Measurements from ENCODE around the gene OSGIN1. TPM values are rescaled to one million over a fixed set of nuclear protein-coding genes. Genes with fewer than 3 reads are reported as not detected.
"Not testable (repeated sequence)": the region's sequence is repeated elsewhere in the genome, so short reads cannot be mapped to it uniquely, and the experiment has no call there.

The OSGIN1 gene
- total RNA-seq, 1 donor from 2014 or later, result 9.8 TPM

DNA sequence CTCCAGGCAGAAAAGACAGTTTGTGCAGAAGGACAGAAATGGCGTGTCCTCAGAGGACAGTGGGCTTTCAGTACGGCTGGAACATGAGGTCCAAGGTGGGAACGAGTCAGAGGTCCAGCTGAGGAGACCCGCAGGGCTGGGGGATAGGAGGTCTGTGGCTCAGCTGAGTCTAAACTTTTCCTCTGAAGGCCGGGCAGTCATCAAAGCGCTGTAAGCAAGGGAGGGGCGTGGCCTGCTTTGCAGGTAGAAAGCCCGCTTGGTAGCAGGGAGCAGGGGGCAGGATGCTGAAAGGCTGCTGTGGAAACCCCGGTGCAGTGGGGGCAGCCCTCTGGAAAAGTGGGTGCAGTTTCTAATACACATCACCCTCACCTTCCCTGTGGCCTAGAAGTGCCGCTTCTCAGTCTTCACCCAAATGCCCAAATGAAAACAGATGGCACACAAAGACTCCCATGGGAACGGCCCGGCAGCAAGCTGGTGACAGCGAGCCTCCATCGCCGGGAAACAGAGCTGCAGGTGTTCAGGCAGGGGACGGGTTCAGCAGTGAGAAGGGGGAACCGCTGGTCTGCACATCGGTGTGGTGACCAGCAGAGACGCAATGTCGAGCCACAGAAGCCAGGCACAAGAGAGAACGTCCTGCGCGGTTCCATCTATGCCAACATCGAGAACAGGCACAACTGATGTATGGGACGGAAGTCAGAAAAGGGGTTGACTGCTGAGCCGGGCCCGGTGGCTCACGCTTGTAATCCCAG lies 12.2 kb upstream of the OSGIN1 start:
- H3K9me3 ChIP-seq, result no peaks in the 10 kb centered on the region
- no peaks in the 10 kb centered on the region for H3K4me1 ChIP-seq
- no peak overlapping the region for H3K4me3 ChIP-seq
- intact Hi-C loops (cut with DNase I), result no loop called here
- H3K27me3 ChIP-seq (ENCODE audit: low read depth), result no peaks in the 10 kb centered on the region
- TF ChIP-seq, protein P1, sequence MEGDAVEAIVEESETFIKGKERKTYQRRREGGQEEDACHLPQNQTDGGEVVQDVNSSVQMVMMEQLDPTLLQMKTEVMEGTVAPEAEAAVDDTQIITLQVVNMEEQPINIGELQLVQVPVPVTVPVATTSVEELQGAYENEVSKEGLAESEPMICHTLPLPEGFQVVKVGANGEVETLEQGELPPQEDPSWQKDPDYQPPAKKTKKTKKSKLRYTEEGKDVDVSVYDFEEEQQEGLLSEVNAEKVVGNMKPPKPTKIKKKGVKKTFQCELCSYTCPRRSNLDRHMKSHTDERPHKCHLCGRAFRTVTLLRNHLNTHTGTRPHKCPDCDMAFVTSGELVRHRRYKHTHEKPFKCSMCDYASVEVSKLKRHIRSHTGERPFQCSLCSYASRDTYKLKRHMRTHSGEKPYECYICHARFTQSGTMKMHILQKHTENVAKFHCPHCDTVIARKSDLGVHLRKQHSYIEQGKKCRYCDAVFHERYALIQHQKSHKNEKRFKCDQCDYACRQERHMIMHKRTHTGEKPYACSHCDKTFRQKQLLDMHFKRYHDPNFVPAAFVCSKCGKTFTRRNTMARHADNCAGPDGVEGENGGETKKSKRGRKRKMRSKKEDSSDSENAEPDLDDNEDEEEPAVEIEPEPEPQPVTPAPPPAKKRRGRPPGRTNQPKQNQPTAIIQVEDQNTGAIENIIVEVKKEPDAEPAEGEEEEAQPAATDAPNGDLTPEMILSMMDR (IDR thresholded peaks at IDR 0.05), result no peak
- H3K36me3 ChIP-seq, result no peaks in the 10 kb centered on the region
- no peak overlapping the region for H3K27ac ChIP-seq
- DNase-seq, result no peak
- ATAC-seq, result no peak

DNA sequence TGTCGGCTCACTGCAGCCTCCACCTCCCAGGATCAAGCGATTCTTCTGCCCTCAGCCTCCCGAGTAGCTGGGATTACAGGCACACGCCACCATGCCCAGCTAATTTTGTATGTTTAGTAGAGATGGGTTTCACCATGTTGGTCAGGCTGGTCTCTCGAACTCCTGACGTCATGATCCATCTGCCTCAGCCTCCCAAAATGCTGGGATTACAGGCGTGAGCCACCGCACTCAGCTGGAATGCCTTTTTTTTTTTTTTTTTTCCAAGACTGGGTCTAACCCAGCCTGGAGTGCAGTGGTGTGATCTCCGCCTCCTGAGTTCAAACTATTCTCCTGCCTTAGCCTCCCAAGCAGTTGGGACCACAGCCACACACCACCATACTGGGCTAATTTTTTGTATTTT lies 11.5 kb upstream of the OSGIN1 start:
- H3K4me1 ChIP-seq; H3K27me3 ChIP-seq (ENCODE audit: low read depth); DNase-seq; ATAC-seq; H3K9me3 ChIP-seq; intact Hi-C loops (cut with DNase I); H3K36me3 ChIP-seq; H3K4me3 ChIP-seq; H3K27ac ChIP-seq: not testable (repeated sequence)

DNA sequence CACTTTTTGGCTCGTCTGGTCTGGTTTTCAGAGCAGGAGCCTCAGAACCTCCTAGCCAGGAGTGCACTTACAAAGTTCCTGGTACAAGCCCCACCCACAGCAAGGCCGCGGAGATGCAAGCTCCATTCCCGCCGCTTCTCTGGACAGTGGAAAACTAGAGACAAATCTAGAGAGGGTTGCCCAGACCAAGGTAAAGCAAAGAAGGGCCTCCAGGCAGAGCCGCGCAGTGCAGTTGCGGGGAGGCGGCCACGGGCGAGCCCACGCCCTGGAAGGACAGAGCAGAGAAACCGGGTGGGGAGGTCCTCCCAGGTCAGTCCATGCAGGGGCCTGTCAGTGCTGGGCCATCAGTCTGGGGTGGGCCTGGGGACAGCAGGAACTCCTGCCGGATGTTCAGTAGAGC lies 11.0 kb upstream of the OSGIN1 start:
- Histone ChIP-seq H3K36me3 (no peaks in the 10 kb centered on the region), H3K9me3 (no peaks in the 10 kb centered on the region), H3K4me3 (no peak overlapping the region), H3K27ac (no peak overlapping the region), H3K4me1 (no peaks in the 10 kb centered on the region), H3K27me3 (ENCODE audit: low read depth) (no peaks in the 10 kb centered on the region)
- intact Hi-C loops (cut with DNase I), result no loop called here
- ATAC-seq, result no peak
- no peak for DNase-seq
- TF ChIP-seq, protein P1 (IDR thresholded peaks at IDR 0.05), result no peak

DNA sequence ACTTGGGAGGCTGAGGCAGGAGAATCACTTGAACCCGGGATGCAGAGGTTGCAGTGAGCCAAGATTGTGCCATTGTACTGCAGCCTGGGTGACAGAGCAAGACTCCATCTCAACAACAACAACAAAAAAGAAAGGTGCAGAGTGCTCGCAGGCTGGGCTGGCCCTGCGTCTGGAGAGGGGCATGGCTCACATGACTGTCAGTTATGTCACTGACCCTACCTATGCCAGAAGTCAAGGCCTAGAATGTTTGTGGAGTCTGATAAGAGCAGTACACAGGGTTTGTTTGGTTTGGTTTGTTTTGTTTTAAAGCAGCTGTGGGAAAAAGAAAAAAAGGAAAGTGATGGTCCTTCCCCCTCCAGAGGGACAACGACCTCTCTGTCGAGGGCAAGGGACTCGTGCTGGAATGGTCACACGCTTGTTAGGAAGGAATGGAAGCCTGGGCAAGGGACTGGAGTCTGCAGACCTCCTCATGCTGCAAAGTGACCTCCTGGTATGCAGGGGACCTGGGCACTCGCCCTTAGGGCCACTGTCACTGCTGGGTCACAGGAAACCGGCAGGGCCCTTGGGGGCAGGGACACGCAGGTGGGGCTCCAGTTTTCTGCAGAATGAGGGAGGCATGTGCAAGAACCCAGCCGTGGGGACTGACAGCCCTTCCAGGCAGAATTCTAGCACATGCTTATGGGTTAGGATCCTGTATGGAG lies 10.1 kb upstream of the OSGIN1 start:
- no peak for DNase-seq
- Histone ChIP-seq H3K27me3 (ENCODE audit: low read depth) (no peaks in the 10 kb centered on the region), H3K4me3 (no peak overlapping the region), H3K9me3 (no peaks in the 10 kb centered on the region), H3K36me3 (no peaks in the 10 kb centered on the region), H3K4me1 (no peaks in the 10 kb centered on the region), H3K27ac (no peak overlapping the region)
- intact Hi-C loops (cut with DNase I), result no loop called here
- peak; percentile 45 to 84 for ATAC-seq
- TF ChIP-seq, protein P1 (IDR thresholded peaks at IDR 0.05), result no peak

DNA sequence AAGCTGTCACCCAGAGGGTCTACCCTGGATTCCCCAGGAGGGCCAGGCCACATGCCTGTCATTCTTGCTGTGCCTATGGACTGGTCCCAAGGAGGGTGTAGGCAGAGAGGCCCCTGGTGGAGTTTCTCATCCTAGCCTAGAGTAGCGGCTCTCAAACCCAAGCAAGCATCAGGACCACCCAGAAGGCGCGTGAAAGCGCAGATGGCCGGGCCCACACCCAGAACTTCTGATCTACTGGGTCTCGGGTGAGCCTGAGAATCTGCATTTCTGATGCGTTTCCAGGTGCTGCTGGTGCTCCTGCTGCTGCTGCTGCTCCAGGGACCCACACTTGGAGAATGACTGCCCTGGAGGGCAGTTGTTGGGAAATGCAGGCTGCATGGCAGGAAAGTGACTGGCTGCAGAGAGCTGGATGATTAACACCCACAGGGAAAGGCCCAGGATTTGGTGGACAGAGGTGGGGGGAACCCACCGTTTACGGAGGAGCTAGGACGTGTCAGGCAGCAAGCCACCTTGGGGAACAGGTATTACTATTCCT lies 9.5 kb upstream of the OSGIN1 start:
- no peak for DNase-seq

More for the DNA sequence above, 9.5 kb upstream of the OSGIN1 start:
- Histone ChIP-seq H3K36me3 (no peaks in the 10 kb centered on the region), H3K4me3 (no peak overlapping the region), H3K27ac (no peak overlapping the region), H3K9me3 (no peaks in the 10 kb centered on the region), H3K4me1 (no peaks in the 10 kb centered on the region), H3K27me3 (ENCODE audit: low read depth) (no peaks in the 10 kb centered on the region)
- ATAC-seq, result peak in 1 of 2 donors; percentile 5
- intact Hi-C loops (cut with DNase I), result no loop called here
- TF ChIP-seq, protein P1 (IDR thresholded peaks at IDR 0.05), result no peak

Measured in lower lobe of right lung (tissue), 2 donors.